GM19238 (cell line): ENCODE measurements around the gene PRKD2.

Experiments
- DNase-seq: peaks from one replicate; pipeline ENCODE4 v3.0.0; 2011; ENCODE audit warnings: low spot score; ENCODE audit not compliant: insufficient read length

The PRKD2 gene

DNA sequence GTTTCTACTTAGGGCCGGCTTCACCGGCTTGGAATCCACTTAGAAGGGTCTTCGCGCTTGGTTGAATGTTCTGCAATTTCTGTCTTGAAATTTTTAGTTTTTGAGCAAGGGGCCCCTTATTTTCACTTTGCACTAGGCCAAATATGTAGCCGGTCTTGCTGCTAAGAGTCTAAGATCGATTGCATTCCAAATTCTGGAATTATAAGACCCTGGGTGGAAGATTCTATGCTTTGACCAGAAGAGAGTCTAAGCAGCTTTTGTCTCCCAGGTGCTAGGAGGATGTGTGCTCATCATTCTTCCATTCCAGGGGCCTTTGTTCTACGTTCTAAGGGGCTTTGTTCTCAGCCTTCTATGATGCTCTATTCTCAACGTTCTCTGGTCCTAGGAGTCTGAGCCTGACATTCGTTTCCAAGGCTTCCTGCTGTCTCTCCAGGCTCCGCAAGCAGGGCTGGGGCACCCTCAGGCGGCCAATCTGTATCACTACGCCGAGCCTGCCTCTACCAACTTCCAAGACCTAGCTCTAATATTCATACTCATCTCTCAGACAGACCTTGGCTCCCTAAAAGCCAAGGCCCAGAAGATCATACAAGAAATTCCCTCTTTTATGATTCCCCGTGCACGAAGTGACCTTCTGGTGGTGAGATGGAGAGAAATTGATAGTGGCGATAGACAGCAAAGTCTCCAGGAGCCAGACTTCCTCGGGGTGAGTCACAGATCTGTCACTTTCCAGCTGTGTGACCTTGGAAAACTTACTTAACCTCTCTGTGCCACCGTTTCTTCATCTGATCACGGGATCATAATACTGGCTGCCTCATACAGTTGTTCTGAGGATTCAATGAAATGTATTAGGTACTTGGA is 55.0 kb downstream of the PRKD2 start:
- peak; percentile 66 for DNase-seq

DNA sequence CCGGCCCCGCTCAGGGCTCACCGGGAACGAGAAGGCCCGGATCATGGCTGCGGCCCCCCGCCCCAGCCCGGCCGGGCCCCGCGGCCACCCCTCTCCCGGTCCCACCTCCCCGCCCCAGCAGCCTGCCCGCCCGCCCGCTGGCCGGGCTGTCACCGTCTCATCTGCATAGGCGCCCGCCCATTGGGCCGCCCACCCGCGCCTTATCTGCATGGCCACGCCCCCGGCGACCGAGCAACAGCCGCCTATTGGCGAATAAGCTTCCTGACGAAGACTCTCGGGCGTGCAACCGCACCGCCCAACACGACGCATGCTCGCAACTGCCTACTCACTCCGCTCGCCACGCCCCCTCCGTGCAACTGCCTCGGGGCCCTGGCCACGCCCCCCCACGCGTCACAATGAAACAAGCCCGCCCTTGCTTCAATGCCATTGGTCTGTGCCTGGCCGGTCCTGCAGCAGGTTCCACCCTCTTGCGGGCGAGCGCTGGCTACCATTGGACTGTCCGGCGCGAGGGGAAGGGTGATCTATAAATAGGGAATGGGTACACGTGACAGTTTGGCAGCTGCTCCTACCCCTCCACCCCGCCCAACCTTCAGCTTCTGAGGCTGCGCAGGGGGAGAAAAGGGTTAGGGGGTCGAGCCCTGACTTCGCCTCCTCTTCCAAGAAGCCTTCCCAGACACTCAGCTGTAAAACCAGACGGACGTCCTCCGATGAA is 55.7 kb downstream of the PRKD2 start, which contains the start of gene DACT3:
TSS of gene DACT3 (minus strand) at position 163 of the 712 bp plus-strand sequence. CDS start at position 45, 118 bp downstream.
- DNase-seq, result peak; percentile 99

DNA sequence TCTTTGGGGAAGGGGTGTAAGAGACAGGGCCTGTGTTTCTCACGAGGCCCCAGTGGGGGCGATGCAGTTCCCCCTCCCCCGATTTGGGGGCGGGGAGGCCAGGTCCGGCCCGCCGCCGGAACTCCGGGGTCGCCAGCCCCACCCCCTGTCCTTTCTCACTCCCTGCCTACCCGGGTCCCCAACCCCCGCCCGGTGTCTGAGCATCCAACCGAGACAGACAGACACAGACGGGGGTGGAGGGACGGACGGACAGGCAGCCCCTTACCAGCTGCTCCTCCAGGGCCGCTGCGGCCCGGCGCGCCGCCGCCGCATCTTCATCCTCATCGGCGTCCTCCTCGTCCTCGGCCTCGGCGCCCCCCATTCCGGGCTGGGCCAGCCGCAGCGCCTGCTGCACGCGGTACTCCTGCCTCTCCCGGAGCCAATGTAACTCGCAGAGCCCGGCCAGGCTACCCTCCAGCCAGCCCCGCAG is 56.3 kb downstream of the PRKD2 start:
- no peak for DNase-seq

DNA sequence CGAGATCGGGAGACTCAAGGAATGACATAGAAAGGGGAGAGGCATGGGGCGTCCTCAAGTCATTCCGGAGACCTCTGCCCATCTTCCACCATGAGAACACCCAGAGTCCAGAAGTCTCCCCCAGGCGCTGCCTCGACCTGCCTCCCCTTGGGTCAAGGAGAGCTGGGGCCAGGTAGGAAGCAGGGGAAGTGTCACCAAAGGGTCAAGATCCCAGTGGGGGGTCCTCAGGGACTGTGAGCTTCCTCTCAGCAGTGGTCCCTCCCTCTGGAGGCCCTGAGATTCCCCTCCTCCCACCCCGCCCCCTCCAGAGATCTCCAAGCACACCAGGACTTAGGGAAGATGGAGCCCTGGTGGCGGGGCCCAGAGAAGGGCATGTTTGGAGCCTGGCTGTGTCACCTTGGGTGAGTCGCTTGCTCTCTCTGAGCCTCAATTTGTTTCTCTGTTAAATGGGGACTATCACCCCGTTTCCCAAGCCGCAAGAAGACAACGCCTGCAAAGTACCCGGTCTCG is 56.9 kb downstream of the PRKD2 start:
- no peak for DNase-seq

DNA sequence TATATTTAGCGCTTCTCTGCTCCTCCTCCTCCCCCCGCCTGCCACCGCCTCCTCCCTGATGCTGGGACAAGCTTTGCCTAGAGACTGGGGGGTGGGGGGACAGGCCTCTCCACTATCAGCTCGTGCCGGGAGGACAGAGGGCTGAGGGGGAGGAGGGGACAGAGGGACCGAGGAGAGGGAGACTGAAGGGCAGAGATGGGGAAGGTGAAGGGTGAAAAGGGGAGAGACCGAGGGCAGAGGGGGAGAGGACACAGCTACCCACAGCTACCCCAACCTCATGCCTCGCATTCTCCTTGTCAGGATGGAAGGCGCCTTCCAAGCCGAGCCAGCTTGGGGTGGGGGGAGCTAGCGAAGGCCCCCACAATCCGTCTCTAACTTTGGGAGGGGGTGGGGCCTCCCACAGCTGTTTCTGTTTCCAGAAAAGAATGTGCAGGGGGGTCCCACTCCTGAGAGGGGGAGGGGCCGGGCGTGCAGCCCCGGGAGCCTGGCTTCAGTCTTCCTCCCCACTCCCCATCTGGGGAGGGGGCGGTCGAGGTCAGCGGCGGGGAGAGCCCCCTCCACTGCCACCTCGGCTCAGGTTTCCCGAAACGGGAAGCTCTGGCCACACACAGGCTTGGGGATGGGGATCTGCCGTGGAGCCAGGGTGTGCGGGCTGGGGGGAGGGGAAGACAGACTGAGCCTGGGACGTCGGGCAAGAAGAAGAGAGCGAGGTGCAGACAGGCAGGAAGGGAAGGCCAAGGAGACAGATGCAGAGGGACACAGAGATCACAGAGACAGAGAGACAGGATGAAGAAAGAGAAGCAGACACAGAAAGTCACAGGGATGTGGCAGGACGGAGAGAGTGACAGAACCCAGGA is 57.5 kb downstream of the PRKD2 start:
- DNase-seq, result no peak

DNA sequence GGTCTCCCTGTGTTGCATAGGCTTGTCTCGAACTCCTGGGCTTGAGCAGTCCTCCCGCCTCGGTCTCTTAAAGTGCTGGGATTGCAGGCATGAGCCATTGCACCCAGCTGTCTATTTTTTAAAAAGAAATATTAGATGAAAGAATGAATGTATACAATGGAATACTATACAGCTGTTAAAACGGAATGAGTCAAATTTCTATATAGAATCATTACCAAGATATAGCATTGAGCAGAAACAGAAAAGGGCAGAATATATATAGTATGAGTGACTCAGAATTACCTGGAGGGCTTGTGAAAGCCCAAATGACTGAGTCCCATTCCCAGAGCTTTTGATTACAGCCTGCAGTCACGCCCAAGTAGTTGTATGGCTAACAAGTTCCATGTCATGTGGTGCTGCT is 60.4 kb downstream of the PRKD2 start:
- no peak for DNase-seq

DNA sequence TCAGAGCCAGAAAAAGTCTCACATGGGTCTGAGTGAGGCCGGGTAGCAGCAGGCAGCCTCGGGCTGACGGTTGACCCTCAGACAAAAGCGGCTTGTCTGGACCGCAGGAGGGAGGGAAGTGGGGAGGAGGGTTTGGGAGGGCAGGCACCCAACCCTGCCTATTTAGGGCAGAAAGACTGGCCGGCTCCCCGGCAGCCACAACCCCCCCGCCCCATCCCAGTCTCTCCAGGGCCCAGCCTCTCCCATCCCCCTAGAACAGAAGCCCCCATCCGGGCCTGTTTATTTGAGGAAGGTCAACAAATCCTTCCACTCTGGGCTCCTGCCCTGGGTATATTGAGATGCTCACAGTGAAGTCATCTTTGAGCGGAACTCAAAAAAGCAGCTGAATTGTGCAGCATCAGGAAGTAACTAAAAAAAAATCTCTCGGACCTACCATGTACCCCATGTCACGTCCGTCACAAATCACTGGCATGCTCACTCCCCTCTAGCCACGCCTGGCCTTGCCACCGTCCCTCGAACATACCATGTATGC is 62.2 kb downstream of the PRKD2 start:
- DNase-seq, result no peak

DNA sequence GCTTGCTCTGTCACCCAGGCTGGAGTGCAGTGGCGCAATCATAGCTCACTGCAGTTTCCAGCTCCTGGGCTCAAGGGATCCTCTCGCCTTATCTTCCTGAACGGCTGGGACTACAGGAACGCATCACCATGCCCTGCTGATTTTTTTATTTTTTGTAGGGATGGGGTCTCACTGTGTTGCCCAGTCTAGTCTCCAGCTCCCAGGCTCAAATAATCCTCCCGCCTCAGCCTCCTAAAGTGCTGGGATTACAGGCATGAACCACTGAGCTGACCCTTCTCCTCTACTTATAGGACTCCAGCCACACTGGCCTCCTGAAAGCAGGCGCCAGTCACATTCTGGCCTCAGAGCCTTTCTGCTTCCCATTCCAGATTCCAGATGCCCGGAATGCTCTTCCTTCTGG is 66.5 kb downstream of the PRKD2 start:
- no peak for DNase-seq

DNA sequence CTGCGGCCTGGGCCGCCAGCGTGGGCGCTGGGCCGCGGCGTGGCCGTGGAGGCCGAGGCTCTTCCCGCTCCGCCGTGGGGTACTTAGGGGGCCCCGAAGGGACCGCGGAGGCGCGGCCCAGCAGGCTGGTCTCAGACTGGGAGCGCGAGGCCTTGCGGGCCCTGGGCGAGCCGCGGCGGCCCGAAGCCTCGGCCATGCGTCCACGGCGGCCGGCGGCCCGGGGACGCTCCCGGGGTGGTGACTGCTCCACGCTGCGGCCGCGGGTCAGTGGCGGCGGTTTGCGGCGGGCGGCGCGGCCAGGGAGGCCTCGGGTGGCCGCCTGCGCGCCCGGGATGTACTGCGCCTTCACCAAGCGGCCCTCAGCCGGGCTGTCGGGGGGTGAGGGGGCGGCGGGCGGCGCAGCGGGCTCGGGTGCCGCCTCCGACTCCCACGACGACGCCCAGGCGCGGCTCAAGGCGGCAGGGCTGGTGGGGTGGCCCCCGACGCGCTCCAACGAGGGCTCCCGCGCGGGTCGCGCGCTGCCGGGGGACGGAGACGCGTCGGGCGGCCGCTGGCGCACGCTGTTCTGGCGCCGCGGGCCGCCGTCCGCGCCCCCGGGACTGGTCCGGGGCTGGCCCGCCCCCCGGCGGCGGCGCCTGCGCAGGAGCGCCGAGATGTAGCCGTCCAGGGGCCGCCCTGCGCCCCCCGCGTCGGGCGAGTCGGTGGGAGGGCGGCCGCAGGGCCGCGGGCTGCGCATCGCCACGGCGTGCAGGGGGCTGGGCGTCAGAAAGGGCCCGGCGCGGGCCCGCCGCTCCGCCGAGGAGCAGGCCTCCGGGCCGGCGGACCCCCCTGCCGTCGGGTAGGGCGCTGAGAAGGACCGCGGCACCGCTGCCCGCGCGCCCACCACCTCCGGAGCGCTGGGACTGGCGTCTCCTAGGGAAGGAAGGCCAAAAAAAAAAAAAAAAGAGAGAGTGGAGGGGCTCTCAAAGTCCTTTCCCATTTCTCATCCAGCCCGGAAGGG is 67.7 kb downstream of the PRKD2 start:
- DNase-seq, result no peak

DNA sequence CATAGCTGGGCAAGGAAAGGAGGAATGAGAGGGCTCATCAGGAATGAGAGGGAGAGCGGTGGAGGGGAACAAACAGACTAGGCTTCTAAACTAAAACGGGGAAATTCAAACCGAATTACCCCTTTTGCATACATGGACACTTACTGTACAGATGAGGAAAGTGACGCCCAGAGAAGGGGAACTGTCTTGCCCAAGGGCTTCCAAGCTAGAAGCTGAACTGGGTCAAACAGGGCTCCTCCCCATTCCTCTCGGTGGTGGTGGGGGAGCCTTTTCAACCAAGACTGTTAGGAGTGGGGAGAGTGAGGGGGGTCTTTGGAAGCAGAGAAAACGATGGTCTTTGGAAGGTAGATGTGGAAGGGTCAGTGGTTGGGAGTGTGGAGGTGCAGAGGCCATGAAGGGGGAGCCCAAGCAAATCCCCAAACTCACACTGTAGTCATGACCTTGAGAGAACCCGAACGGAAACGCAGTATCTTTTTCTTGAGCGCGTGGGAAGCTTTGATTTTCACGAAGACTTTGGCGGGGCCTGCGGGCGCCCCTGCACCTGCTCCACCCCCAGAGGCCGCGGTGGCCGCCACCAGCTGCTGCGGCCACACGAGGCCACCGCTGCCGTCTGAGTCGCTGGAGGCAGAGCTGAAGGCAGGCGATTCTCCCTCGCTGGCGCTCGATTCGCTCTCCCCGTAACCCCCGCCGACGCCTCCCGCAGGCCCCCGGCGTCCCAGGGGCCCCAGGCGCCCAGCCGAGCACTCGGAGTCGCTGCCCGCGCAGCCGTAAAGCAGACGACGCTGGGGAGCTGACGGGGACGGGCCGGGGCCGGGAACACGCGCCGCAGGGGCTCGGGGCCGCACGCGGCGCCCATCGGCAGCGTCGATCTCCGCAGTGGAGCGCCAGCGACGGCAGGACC is 68.6 kb downstream of the PRKD2 start:
- no peak for DNase-seq

DNA sequence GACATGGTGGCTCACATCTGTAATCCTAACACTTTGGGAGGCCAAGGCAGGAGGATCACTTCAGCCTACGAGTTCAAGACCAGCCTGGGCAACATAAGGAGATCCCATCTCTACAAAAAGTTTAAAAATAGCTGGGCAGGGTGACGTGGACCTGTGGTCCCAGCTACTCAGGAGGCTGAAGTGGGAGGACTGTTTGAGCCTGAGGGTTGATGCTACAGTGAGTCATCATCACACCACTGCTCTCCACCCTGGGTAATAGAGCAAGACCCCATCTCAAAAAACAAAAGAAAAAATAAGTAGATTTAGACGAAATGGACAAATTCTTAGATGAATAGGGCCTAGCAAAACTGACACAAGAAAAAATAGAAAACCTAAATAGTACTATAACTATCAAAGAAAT is 70.5 kb downstream of the PRKD2 start:
- DNase-seq, result no peak

DNA sequence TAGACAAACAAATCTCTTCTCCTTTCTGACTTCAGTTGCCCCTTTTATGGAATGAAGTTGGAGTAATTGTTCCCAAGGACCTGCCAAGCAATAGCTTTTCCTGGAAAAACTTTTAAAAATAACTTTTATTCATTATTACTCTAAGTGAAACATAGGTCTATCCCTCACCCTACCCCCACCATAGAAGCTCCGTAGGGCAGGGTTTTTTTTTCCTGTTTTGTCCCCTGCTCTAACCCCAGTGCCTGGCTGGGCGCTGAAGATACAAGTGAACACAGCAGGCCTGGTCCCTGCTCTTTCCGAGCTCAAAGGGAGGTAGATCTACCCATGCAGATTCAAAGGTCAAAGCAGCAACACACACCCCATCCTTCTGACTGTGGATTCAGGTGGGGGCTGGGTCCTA is 72.2 kb downstream of the PRKD2 start:
- DNase-seq, result no peak

DNA sequence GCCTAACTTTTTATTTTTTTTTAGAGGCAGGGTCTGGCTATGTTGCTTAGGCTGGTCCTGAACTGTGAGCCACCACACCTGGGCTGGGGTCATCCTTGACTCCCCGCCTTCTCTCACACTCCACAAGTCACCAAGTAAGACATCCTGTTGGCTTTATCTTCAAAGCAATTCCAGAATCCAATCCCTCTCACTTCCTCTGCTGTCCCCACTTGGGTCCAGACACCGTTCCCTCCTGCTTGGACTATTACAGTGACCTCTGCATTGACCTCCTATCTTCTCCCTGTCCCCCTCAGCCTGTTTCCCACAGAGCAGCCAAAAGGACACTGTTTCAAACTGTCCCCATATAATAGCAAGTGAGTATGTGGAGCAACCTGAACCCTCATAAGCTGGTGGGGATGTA is 76.3 kb downstream of the PRKD2 start:
- no peak for DNase-seq

DNA sequence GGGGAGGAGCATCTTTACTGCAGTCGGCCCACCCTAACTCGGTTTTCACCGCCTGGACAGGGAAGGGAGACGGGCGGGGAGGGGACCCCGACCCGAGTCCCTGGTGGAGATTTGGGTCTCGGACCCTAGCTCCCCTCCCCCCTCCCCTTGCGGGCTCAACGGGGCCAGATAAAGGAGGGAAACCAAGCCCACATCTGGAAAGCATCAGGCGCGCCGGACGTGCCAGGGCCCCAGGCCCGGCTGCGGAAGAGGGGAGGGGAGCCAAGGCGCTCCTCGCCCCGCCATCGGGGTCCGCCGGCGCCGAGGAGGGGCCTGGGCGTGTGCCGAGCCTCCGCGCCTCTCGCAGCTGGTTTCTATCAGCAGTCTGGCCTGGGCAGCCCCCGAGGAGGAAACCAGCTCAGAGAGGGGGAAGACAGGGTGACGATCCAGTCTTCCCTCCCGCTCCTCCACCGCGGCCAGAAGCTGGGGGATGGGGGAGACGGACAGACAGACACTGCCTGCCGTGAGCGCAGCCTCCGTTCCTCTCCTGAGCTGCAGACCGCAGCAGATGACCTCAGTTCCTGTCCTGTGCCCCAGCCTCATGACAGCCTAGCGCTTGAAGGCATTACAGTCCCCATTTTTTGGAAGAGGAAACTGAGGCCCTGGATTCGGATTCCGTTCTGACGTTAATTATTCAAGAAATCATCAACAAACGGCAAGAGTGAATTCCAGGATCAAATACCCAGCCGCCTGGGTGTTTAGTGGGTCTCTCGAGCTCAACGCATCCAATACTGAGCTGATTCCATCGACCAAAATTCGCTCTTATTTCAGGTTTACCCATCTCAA is 77.3 kb downstream of the PRKD2 start:
- no peak for DNase-seq

DNA sequence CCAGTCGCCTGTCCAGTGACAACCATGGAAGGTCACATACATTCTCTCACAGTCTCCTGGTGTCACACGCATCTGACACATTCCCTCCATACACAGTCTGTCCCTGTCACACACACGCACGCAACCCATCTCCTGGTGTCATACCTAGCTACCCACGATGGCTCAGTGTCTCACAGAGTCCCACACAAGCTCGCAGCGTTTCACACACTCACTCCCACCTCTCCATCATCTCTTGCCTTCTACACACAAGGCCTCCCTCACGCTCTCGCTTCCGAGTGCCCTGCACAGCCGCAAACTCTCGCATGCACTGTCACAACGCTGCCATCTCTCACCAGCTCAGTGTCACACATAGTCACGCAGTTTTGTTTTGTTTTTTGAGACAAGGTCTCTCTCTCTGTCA is 79.7 kb downstream of the PRKD2 start:
- no peak for DNase-seq

DNA sequence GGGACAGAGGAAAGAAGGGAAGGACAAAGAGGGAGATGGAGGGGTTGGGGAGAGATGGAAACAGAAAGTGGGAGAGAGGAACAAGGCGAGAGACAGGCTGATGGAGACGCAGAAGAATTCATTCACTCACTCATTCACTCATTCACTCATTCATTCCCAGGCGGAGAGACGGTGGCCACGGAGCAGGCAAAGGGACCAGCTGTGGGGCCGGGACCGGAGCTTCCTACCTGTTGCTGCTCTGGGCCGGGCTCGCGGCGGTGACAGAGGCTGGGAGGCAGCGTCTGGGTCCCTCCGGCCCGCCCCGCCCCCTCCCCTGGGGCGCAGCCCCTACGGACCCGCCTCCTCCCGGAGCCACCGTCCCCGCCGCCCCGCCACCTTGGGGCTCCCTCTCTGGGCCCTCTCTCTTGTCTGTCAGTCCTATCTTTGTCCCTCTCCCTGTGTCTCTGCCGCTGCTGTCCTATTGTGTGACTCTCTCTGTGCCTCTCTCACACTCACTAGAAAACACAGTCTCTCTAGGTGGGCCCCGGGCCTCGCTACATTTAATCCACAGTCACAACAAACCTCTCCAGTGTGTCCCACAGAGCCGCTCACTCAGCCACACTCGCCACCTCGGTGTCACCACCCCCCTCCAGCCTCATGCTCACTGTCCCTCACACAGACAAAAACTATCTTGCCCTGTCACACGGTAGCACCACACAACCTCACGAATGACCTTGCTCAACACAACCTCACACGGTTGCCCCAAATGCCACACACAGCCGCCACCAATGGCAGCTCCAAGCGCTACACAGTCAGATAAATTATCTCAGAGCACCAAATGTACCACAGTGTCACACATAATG is 80.8 kb downstream of the PRKD2 start, which contains the start of gene GNG8:
TSS of gene GNG8 (minus strand) at position 283 of the 842 bp plus-strand sequence. CDS start 1,520 bp downstream, outside the sequence.
- DNase-seq, result no peak

DNA sequence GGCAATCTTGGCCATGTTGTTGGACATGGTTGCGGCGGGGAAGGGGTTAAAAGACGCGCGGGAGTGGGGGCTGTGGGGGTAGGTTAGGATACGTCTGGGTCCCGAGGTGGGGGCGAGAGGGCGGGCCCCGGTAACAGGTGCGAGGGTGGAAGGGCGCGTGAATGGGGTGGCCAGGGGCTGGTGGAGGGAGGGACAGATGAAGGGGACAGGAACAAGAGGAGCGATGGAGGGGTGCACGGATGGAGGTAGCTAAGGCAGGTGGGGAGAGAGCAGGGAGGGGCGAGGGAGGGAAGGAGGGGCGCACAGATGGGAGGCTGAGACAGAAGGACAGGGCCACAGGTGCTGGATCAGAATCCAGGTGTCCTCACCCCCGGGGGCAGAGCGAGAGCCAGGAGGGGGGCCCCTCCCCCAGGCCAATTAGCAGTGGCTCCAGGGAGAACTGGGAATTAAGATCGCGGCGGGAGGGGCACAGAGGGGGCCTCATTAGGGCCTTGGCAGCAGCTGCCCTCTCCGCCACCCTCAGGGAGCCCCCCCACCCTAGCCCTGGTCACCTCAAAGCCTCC is 82.2 kb downstream of the PRKD2 start:
- DNase-seq, result no peak
